Gastroesophageal sphincter (tissue), 3 donors: ENCODE data around the gene ABLIM2.

Experiments used
- EP300 ChIP-seq: sonication (generic); formaldehyde crosslinking; IDR thresholded peaks from one replicate; pipeline ENCODE4 v1.6.1; 2017; ENCODE audit warnings: antibody characterized with exemption, mild to moderate bottlenecking
- TF ChIP-seq, protein P1 (sequence below), 4 experiments: fragments of 200-600 bp in 2 of 4; fragments of 450-650 bp in 2 of 4; sonication (generic) in 1 of 4; IDR thresholded peaks; one replicate each; pipeline ENCODE4 v1.5.1; 2017 to 2019; ENCODE audit warnings: antibody characterized with exemption in 4 of 4, mild to moderate bottlenecking in 2 of 4, moderate library complexity in 2 of 4

GRCh38 chr4:8010618-8011017 is 148.0 kb downstream of the ABLIM2 start:
- no peak for TF ChIP-seq EP300
- TF ChIP-seq, protein P1, sequence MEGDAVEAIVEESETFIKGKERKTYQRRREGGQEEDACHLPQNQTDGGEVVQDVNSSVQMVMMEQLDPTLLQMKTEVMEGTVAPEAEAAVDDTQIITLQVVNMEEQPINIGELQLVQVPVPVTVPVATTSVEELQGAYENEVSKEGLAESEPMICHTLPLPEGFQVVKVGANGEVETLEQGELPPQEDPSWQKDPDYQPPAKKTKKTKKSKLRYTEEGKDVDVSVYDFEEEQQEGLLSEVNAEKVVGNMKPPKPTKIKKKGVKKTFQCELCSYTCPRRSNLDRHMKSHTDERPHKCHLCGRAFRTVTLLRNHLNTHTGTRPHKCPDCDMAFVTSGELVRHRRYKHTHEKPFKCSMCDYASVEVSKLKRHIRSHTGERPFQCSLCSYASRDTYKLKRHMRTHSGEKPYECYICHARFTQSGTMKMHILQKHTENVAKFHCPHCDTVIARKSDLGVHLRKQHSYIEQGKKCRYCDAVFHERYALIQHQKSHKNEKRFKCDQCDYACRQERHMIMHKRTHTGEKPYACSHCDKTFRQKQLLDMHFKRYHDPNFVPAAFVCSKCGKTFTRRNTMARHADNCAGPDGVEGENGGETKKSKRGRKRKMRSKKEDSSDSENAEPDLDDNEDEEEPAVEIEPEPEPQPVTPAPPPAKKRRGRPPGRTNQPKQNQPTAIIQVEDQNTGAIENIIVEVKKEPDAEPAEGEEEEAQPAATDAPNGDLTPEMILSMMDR (IDR thresholded peaks at IDR 0.05): no peak
